Right kidney (tissue), 1 donor: ENCODE results near the gene RSRC1.

Experiments
- DNase-seq: peaks from one replicate; pipeline ENCODE4 v3.0.0-alpha.2; 2016

RSRC1 gene

DNA sequence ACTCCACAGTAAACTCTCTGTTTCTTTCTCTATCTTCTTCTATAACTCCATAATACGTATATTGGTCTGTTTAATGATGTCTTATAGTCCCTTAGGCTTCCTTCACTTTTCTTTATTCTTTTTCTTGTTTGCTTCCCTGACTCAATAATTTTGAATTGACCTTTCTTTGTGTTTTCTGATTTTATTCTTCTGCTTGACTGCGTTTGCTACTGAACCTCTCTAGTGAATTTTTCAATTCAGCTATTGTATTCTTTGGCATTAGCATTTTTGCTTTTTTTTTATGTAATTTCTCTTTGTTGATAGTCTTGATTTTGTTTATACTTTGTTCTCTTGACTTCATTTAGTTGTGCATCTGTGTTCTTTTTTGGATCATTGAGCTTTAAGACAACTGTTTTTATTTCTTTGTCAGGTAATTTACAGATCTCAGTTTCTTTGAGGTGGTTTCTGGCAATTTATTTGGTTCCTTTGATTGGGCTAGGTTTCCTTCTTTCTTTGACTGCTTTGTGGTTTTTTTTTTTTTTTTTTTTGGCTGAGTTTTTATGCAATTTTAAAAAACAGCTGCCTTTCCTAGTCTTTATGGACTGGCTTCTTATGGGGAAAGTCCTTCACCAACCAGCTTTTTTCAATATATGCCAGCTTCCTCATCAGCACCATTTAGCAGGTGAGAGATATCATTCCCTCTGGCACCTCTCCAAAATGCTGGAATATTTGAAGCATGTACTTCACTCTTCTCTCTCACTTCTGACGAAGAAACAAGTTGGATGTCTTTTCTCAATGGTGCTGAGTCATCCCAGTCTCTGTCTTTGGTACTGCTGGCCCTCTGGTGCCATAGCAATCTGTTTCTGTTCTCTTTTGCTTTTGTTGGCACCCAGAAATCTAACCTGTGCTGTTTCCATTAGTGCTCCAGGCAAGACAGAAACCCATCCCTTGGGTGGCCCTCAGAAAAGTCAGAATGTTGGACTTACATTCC, 17.6 kb downstream of the RSRC1 start:
- DNase-seq: no peak

DNA sequence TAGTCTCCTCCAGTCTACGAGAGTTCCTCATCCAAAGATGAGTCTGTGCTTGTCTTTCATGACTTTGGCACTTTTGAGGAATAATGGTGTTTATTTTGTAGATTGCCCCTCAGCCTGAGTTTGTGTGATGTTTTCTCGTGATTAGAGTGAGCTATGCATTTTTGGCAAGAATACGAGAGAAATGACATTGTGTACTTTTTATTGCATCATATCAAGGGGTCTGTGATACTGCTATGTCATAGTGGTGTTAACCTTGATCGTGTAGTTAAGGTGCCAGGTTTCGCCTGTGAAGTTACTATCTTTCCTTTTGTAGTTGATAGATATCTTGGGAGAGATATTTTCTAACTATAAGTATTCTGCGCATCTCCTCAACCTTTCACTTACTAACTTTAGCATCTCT, 18.9 kb downstream of the RSRC1 start:
- no peak for DNase-seq

DNA sequence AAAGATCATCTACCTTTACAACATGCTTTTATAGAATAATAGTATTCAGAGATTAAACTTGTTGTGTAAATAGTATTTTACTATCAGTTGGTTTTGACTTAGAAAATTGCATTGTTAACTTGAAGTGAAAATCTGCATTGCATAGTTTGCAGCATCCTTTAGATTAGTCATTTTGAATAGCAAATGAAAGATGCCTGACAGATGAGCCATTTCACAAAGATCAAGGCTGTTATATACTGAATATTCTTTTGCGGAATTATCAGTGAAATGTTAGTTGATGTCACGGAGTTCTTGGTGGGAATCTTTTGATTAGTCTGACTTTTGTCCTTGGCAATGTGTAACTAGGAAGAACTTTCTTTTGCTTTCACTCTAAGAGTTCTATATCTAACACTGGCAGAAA, 24.5 kb downstream of the RSRC1 start:
- DNase-seq: no peak

DNA sequence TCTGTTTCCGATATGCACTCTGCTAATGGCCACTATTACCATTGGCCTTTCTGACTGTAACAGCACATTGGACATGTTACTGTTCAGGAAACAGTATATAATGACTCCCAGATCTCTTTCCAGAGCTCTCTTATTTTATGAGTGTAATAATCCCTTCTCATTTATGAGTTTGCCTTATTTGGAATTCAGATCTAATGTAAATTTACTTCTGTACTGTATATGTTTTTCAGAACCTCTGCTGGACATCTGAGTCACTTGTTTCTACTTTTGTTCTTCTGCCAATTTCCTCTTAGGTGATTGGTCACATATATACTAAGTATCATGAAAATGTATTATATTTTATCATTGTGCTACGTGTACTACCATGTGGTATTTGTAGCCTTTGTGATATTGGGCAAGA, 30.5 kb downstream of the RSRC1 start:
- no peak for DNase-seq

DNA sequence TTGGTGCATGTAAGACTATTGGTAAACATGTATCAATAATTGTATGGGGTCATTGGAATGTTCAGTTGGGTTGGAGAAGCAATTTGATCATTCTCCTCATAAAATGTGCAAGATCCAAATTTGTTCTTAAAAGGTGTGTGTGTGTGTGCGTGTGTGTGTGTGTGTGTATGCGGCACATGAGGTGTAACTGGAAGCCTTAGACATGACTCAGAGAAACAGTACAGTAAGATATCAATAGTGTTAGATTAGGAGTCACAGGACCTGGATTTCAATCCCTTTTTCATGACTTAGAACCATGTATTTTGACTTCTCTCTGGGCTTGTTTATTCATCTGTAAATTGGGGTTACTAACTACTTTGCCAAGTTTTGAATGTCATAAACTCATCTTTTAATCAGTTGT, 38.3 kb downstream of the RSRC1 start:
- no peak for DNase-seq

DNA sequence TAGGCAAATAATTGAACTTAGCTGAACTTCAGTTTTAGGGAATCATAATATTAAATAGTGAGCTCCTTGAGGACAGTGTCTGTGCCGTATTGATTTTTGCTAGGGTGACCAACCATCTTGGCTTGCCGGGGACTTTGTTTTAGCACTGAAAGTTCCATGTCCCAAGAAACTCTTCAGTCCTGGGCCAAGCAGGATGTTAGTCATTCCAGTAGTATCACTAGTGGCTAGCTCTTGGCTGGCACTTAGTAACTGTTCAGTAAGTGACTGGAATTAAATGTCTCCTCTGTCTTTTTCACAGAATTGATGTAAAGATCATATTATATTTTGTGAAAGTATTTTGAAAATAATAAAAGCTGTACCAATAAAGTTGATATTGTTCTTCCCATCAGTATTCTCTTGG, 42.3 kb downstream of the RSRC1 start:
- no peak for DNase-seq

DNA sequence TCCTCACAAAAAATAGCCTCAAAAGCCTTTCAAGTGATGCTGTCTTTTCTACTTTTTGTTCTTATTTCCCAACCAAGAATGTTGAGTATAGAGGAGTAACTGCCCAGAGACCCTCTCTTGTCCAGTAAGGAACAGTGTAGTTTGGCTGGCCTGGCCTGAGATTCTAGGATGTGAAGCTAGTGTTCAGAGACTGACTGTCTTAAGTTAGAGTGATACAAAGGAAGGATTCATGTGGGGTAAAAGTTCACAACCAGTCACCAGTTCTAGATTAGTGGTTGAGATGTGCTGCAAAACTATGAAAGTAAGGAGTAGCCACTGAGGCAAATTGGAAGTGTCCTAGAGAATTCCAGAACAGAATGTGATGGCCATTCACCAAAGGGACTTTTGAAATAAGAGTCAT, 49.1 kb downstream of the RSRC1 start:
- DNase-seq: no peak

DNA sequence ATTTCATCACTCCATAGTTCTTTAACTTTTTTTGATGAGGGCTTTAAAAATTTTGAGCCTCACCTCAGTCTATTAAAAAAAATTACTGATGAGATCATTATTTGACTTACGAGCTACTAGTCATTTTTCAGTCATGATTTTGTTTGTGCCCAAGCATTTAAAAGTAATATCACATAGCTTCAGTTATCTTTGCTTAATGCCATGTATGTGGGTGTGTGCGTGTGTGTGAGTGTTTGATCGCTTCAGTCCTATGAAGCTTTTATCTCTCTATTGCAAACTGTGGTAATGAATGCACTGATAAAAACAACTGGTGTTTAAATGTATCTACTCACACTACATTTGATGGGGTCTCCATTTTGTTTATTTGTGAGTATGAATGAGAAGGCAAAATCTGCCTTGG, 49.8 kb downstream of the RSRC1 start:
- DNase-seq: no peak

DNA sequence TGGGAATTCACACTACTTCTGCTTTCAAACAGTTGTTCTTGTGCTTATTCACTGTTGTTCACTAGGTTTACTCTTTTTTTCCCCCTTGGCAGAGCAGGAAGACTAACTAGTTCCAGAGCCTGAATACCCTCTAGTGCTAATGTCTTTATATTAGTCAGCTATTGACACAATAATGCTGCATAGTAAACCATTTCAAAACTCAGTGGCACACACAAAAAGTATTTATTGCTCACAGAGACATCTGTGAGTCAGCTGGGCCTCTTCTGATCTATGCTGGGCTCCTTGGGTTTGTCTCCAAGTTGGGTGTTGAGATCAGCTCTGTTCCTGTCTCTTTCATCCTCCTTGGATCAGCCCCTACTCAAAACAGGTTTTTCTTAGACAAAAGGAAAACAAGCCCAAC, 51.1 kb downstream of the RSRC1 start:
- no peak for DNase-seq

DNA sequence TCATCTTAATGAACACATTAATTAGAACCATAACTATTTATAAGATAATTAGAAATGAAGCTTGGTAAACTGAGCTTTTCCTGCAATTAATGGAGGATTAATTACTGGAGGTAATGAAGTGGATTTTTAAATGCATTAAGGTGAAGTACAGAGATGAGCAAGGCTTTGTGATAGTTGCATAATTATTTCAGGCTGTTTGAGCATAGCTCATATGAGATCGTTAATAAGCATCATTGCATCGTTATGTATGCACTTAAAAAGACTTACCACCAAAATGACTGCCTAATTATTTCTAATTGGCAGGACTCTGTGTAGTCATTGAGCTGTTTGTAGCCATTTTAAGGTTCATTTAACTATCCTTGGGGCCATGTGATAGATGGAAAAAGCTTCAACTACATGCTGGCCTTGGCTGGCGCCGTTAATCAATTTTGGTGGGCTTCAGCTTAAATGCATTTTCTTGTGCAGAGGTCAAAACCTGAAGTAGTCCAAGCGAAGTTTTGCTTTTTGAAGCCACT, 55.3 kb downstream of the RSRC1 start:
- DNase-seq: no peak

DNA sequence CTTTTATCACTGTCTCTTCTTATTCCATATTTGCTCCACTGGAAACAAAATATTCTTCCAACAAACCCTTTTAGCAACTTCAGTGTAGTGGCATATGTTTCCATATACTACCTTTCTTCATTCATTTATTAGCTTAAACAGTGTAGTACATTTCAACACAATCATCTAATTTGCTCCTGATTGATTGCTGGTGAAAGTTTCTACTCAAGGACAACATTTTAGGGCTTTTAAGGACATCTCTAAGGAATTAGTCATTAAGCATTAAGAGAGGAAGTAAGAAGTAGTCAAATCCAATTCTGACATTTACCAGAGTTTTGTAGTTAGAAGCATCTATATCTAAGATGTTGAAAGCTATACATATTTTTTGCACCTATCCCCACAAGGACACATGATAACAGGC, 55.8 kb downstream of the RSRC1 start:
- no peak for DNase-seq

DNA sequence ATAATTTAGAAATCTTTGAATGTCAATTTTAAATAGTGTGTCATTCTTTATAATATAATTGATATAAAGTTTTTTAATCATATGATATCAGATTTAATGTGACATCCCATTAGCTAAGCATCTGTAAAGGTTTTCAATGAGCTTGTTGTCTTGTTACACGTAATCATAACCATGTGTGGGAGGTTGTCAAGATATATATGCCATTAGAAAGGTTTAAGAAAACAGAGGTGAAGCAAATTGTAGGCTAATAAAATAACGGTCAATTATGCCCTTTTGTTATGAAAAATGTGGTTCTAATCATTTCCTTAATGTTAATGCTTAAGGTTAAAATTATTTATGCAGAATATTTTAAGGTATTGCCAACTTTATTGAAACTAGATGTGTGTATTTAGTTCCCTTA, 56.3 kb downstream of the RSRC1 start:
- DNase-seq: no peak

DNA sequence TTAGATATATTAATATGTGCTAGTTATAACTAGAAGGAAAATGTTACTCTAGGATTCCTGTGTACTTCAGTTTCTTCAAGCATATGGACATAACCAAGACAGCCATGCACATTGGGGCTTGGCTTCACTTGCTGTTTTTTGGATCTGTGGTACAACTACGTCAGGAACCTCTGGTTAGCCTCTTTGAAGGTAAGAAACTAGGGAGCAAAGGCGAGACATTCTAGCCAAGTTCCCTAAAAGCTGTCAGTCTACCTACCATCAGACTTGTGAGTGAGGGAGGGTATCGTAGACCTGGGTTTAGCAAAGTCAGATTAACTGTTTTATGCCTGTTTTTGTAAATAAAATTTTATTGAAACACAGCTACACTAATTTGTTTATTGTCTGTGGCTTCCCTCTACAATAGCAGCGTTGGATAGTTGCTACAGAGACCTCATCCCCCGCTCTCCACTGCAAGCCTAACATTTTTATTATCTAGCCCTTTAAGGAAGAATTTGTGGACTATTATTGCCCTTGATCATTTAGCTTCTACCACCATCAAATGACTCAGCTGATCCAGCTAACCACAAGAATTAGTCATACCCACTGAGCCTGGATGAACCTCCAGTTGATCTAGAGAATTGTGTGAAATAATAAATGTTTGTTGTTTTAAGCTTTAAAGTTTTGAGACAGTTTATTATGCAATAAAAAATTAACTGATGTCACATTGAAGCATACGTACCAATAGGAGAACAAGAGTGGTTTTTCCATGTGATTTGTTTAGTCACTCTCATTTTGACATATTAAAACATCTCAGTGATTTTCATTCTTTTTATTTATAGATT, 58.1 kb downstream of the RSRC1 start:
- no peak for DNase-seq

DNA sequence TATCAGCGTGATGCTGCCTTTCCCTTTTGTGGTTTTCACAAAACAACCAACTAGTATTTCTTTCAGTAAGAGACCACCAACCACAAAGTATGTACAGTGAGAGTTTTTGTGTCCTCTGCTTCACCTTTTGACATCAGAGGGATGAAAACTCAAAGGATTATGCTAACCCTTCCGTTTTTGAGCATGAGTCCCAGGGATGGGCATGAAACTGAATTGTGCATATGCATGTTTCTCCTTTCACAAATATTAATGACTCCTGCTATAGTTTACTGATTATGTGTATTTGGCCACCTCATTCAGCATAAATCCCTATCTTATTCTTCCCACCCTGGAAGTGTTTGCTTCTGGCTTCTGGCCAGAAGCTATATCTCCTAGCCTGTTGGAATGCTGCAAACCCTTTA, 59.2 kb downstream of the RSRC1 start:
- DNase-seq: no peak

DNA sequence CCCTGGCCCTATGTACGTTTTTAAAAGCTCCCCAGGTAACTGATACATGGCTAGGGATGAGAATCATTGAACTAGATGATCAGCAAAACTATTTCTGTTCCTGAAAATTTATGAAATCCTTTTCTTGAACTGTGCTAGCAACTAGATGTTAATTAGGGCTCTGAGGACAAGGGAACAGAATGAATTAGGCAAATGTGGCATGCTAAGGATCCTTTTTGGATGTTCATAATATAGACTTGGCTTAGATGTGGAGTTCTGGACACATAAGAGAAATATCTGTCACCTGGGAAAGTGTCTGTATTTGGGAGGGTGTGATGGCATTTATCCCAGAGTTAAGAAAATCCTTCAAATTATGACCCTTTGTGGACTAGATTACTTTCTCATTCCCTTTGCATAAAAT, 71.2 kb downstream of the RSRC1 start:
- no peak for DNase-seq

DNA sequence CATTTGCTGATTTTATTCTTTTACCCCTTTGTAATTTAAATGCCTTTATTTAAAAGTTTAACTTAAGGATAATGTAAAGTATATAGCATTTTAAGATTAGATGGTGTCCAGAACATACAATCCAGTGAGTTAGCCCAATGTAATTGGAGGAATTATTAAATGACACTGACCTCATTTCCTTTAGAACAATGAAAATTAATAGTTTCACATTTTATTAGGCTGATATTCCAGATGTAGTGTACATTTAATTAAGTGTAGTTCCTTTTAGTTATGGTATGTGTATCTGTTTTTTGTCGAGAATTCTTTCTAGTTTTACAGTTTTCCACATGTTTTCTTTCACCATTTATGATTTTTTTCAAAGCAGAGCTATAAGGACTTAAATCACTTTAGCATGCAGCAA, 75.8 kb downstream of the RSRC1 start:
- no peak for DNase-seq

DNA sequence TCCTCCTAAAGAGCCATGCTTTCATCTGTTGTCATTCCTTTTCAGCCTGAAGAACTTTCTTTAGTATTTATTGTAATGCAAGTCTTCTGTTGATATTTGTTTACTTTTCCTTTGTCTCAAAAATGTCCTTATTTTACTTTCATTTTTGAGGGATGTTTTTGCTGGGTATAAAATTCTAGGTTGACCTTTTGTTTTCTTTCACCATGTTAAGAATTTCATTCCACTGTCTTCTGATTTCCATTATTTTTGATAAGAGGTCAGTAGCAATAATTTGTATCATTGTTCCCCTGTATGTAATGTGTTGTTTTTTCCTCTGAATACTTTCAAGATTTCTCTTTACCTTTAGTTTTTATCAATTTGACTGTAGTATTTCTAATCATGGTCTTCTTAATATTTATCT, 91.1 kb downstream of the RSRC1 start:
- no peak for DNase-seq

DNA sequence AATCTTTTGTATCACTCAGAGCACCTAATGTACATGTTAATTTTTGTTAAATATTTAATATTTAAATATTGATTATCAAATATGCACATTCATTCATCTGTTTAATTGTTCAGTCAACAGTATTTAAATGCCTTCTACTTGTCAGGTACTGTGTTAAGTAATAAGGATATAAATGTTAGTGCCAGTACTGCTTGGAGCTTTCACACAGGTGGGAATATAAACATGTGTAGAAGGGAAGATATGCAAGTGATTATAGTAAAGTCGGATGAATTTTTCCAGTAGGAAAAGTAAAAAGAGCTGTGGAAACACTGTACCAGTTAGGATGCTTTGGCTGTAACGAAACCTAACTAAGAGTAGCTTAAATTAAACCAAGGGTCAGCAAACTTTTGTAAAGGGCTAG, 95.4 kb downstream of the RSRC1 start:
- DNase-seq: no peak

DNA sequence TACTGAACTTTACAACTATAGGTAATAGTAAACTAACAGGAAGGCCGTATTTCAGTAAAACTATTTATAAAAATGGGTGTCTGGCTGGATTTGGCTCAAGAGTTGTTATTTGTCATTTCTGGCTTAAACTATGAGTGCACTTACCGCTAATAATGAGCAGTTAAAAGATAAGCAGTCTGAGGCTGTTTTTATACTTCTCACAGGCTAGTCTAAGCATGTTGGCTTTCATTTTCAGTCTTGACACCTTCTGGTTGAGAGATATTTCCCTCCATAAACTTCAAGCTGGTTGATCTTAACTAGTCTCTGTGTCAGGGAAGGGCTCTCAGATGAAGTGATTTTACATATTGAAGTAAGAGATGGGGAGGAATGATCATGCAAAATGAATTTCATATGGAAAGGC, 96.1 kb downstream of the RSRC1 start:
- DNase-seq: no peak

DNA sequence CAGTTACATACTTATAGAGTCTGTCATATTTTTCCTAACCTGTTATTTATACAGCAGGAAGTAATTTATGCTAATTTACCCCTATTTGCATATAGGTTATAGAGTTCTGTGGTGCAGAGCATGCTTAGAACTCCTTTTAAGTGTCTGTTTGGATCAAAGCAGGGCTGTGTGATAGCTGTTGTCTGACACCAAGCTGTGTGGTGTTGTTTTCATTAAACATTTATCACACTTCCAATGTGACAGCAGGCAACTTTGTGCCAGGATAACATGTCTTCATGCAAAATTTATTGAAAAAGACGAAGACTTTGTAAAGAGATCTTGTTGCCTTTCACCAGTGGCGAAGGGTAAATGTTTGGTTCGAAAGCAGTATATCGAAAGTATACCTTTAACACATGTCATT, 100.2 kb downstream of the RSRC1 start:
- DNase-seq: no peak

DNA sequence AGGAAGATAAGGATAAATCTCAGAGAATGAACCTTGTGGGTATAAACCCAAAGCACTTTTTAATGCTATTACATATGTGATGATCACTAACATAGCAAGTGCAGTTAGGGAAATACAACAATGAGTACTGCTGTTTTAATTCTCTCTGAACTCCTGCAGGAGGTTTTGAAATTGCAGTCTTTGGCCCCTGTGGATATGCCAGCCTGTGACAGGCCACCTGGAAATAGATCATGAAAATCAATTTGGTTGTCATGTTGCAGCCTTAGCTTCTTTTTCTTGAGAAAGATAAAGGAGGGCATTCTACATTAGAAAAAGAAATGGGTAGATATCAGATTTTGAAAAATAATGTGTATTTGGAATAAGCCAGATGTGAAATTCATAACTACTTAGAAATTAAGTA, 103.6 kb downstream of the RSRC1 start:
- DNase-seq: no peak

DNA sequence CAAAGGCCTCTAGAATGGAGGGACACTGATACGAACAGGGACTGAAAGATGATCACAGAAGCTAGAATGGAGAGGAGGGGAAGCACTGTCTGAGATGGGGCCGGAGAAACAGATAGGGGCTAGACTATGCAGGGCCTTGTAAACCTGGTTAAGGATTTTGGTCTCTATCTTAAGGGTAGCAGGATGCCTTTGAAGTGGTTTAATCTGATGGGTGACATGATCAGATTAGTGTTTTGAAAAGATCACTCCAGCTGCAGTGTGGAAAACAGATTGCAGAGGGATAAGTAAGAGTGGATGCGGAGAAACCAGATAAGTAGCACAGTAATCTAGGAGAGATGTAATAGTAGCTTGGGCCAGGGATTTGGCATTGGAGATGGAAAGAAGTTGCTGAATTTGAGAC, 108.1 kb downstream of the RSRC1 start:
- no peak for DNase-seq

DNA sequence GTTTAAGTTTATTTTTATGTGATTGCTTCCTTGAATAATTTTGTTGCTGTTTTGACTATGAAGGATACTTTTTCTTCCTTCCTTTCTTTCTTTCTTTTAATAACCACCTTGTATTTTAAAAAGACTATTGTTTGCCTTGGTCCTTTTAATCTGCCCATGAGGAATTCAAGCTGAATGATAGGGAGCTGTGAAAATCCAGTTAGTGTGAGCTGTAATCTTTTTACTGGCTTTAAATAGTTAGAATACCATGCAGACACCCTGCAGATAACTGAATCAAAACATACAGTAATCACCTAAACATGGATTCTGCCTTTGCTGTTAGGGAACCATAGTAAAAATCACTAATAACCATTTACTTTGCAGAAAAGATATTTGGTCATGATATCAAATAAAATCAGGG, 110.7 kb downstream of the RSRC1 start:
- no peak for DNase-seq

DNA sequence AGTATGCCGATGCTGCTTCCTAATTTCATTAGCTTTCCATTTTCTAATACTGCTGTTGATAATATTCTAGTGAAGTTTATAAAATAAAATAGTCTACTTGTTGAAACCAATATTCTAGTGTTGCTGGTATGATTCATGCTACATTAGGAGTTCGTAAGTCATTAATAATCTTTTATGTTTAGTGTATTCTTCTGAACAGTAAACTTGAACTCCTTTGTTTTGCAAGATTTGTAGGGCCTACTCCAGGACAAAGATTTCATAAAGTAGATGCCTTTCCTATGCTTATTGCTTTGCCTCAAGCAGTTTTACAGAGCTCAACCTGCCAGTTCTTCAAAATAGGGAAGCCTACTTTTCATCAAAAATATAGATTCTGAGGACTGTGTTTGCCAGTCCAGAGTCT, 111.5 kb downstream of the RSRC1 start:
- DNase-seq: no peak
